DLD1 (cell line): Measurements from ENCODE around the gene KRTAP19-5.
"Not testable (repeated sequence)": the region's sequence is repeated elsewhere in the genome, so short reads cannot be mapped to it uniquely, and the experiment has no call there.

Experiments
- in situ Hi-C: cut with HindIII; loops from 2 replicates; pipeline ENCODE4 v1.10.0; 2017; ENCODE audit warnings: low sequenced_read_pairs

KRTAP19-5 gene

GRCh38 chr21:30502041-30502440, at the start of gene KRTAP19-5:
Gene KRTAP19-5 (minus strand): TSS chr21:30502141. CDS start chr21:30502090, 51 bp downstream.
- in situ Hi-C loops: no loop called here

DNA sequence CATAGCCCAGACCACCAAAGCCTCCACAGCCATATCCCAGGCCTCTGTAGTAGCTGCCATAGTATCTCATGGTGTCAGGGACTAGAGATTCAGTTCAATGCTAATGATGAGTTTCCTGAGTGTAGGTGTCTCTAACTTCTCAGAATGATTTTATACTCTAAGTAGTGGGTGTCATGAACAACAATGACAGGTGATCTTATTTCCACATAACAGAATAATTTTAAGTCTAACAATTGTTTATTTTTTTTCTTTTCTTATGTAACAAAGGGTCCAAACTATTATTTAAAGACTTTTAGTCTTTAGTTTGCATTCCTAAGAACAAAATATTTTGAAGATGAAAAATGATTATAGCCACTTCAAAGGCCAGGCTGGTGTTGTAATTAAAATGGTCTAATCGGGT, 39.8 kb upstream of the KRTAP19-5 start, which contains the start of gene KRTAP19-6:
TSS of gene KRTAP19-6 (minus strand) at position 101 of the 400 bp plus-strand sequence. CDS start at position 70, 31 bp downstream.
- in situ Hi-C loops: no loop called here

DNA sequence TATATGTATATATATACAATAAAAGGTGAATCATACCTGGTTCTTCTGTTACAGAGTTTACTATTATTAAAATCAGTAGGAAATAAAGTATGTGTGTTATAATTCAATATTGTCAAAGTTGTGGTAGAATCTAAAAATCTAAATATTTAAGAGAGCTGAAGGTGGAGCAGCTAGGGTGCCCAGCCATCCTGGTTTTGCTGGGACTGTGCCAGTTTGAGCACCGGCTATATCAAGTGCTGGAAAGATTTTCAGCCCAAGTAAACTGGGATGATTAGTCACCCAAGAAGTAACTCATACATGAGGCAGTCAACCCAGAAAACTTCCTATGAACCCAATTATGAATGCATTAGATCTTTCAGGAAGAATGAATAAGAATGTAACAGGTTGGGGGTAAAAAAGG, 16.9 kb upstream of the KRTAP19-5 start:
- in situ Hi-C loops: no loop called here

DNA sequence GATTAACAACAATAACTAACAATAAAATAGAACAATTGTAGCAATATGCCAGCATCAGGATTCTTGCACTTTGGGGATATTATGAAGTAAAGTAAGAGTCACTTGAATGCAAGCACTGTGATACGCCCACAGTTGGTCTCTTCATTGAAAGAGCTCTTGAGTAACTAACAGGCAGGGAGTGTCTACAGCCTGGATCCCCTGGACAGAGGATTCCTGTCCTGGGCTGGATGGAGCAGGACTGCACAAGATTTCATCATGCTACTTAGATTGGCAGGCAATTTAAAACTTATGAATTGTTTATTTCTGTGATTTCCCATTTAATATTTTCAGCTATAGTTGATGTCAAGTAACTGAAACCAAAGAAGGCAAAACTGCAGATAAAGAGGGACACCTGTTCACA, 13.7 kb upstream of the KRTAP19-5 start:
- in situ Hi-C loops: no loop called here

- in situ Hi-C loops: not testable (repeated sequence)
These were observed 3.8 kb upstream of the KRTAP19-5 start for GRCh38 chr21:30505621-30506205.

DNA sequence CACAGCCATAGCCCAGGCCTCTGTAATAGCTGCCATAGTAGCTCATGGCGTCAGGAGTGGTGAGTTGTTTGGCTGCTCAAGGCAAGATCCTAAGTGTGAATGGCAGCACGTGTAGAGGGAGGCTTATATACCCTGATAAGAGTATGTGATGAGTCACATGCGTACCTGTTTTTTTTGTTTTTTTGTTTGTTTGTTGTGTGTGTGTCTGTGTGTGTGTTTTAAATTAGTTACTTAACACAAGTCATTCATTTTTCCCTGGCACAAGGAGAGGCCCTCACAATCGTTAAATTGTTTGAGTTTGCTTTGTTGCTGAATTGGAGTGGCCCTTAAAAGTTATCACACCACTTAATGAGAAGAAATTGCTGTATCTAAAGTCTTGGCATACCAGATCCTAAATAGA, 4.9 kb downstream of the KRTAP19-5 start, which contains the start of gene KRTAP19-4:
TSS of gene KRTAP19-4 (minus strand) at position 101 of the 400 bp plus-strand sequence. CDS start at position 46, 55 bp downstream.
- in situ Hi-C loops: no loop called here

DNA sequence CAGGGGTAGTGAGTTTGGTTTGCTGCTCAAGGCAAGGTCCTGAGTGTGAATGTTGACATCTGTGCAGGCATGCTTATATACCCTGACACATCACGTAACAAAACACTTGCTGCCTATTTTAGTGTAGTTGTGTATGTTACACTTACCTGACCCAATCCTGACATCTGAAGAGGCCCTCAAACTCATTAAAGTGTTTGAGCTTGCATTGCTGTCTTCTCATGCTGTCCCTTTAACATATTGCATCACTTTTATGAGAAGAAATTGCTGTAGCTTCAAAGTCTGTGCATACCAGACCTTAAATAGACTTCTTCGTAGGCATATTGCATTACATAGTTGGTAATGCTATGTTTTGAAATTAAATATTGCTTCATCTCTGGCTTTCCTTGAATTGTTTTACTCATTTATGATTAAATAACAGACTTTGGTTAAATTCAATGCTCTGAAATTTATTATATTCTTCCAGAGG, 9.9 kb downstream of the KRTAP19-5 start, which contains the start of gene KRTAP19-3:
TSS of gene KRTAP19-3 (minus strand) at position 51 of the 466 bp plus-strand sequence. CDS start 56 bp downstream, outside the sequence.
- in situ Hi-C loops: no loop called here

DNA sequence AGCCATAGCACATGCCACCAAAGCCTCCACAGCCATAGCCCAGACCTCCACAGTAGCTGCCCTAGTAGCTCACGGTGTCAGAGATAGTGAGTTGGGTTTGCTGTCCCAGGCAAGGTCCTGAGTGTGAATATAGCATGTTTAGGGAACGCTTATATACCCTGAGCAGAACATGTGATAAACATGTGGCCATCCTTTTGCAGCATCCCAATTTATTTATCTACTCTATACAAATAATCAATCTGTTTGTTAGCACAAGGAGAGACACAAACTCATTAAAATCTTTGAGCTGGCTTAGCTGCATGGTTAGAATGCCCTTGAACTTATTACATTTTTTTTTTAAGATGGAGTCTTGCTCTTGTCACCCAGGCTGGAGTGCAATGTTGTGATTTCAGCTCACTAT, 14.6 kb downstream of the KRTAP19-5 start, which contains the start of gene KRTAP19-2:
TSS of gene KRTAP19-2 (minus strand) at position 101 of the 400 bp plus-strand sequence. CDS start at position 13, 88 bp downstream.
- in situ Hi-C loops: no loop called here

DNA sequence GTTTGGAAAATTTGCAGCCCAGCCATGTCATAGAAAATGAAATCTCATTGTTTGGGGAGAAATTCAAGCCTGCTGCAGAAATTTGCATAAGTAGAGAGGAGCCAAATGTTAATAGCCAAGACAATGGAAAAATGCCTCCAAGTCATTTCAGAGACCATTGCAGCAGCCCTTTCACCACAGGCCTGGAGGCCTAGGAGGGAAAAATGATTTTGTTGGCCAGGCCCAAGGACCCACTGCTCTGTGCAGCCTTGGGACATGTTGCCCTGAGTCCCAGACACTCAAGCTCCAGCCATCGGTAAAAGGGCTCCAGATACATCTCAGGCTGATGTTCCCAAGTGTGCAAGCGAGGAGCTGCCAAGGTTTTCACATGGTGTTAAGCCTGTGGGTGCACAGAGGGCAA, 15.8 kb downstream of the KRTAP19-5 start:
- in situ Hi-C loops: no loop called here

- in situ Hi-C loops: no loop called here
These were observed 19.8 kb downstream of the KRTAP19-5 start for GRCh38 chr21:30482130-30482529.

DNA sequence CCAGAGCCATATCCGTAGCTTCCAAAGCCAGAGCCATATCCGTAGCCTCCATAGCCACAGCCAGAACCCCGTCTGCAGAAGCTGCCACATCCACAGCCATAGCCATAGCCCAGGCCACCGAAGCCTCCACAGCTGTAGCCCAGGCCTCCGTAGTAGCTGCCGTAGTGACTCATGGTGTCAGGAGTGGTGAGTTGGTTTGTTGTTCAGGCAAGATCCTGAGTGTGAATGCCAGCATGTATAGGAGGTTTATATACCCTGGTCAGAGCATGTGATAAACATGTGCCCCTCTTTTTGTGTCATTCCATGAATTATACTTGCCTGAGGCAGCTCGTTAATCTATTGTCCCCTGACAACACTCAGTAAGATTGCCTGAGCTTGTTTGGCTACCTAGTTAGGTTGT, 21.8 kb downstream of the KRTAP19-5 start, which contains the start of gene KRTAP19-1:
TSS of gene KRTAP19-1 (minus strand) at position 223 of the 400 bp plus-strand sequence. CDS start at position 173, 50 bp downstream.
- in situ Hi-C loops: no loop called here

DNA sequence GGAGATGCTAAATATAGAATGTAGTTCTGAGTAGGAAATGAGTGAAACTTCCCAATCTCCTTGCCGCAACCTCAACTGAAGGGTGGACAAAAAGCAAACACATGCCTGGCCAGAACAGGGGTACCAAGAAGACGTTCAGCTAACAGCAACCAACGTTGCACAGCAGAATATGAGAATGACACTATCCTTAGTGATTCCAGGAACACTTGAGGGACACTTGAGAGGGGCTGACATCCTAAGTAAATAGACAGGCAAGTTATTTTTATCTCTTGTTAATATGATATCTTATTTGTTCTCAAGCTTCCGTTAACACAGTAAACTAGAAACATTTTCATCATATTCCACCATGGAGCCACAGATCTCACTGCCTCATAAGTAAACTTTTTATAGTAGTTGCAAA, 22.7 kb downstream of the KRTAP19-5 start:
- in situ Hi-C loops: no loop called here

GRCh38 chr21:30478004-30478403, 23.9 kb downstream of the KRTAP19-5 start:
- in situ Hi-C loops: no loop called here

- in situ Hi-C loops: no loop called here
These were observed 32.8 kb downstream of the KRTAP19-5 start for GRCh38 chr21:30468900-30469714.

DNA sequence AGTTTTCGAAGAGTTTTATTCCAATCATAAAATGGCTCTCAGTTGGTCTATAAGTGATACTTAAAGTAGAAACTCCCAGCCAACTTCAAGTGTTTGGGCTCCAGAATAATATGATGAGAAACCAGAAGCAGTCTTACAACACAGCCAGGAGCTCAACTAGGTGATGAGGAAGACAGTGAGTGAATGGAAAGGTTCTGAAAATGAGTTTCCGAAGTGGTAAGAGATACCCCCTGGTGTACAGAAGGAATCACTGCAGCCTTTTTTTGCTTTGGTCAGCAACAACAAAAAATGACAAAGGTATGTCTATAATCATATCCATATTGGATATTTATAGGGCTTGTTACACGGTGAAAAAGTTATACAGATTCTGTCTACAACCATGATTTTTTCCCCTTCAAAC, 38.2 kb downstream of the KRTAP19-5 start:
- in situ Hi-C loops: no loop called here
